ENCODE measurements around the gene BPIFB6.

BPIFB6 gene

DNA sequence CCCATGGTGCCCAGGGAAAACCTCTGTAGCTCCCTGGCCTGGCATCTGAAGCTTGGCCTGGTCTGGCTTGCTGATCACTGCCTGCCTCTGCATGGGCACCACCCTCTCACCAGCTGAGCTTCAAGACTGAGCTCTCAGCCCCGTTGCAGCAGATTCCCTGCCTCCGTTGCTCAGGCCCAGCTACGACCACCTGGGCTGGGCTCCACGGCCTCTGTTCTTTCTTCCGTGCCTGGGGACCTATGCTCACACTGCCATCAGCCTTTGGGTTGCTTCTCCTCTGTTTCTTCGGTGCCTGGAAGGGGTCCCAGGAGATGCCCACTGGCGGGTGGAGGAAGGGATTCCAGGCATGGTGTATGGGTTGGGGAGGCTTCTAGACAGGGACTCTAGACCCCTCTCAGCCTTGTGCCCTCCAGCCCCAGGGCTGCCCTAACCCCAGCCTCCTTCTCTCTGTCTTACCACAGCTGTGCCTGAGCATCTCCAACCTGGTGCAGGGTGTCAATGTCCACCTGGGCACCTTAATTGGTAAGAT is 14.8 kb upstream of the BPIFB6 start:
- no peak for DNase-seq

DNA sequence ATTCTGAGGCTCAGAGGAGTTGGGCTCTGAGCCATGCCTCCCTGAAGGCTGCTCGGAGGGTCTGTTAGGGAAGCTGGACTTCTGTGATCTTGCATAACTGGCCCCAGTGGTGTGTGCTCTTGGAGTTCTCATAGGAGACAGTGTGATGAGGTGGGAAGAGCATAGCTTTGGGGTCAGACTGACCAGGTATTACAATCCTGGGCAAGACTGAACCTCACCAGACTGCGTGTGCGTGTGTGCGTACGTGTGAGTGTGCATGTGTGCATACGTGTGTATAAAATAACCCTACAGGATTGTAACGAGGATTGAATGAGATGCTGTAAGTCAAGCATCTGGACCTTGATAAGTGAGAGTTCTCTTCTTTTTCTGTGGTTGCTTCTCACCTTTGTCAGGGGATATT is 13.9 kb upstream of the BPIFB6 start:
- no peak for DNase-seq

DNA sequence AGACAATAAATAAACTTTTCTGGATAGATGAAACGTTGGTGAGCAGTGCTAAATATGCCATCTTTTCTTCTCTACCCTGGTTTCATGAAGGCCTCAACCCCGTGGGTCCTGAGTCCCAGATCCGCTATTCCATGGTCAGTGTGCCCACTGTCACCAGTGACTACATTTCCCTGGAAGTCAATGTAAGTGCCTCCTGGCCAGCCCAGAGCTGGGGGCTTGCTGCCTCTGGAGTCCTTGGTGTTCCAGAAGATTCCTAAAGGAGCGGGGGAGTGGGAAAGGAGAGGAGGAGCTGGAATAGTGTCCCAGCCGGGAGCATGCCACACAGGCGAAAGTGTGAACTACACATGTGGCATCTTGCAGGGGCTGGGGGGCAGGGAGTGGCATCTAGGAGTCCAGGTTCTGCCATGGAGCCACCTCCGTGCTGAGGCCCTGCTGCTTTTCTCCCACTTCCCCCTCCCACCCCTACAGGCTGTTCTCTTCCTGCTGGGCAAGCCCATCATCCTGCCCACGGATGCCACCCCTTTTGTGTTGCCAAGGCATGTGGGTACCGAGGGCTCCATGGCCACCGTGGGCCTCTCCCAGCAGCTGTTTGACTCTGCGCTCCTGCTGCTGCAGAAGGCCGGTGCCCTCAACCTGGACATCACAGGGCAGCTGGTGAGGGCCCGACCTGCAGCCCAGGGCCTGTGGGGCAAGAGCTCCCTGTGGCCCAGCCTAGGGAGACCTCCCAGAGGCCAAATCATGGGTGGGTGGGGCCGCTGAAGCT is 13.1 kb upstream of the BPIFB6 start:
- DNase-seq: no peak

DNA sequence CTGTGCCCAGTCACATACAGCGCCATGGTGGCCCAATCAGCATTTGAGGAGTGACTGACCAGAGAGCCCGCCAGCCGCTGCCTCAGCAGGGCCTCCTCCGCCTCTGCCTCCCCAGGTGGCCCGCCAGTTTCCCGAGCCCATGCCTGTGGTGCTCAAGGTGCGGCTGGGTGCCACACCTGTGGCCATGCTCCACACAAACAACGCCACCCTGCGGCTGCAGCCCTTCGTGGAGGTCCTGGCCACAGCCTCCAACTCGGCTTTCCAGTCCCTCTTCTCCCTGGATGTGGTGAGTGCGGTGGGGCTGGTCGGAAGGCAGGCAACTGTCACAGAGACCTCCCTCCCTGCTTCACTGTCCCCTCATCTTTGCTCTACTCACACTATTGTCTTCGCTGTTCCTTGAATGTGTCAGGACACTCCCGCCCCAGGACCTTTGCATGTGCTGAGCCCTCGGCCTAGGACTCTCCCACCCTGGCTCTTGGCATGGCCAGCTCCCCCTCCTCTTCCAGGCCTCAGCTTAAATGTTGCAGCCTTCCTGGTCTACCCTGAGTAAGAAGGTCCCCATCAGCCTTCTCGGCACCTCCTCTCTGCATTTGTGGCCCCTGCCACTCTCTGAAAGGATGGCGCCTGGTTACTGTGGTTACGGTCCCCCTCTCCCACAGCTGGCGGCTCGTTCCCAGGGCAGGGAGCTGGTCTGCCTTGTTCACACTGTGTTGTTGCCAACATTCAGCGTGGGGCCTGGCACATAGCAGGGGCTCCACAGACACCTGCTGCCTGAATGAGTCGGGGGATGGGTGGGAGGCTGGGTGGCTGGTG is 11.8 kb upstream of the BPIFB6 start:
- no peak for DNase-seq

DNA sequence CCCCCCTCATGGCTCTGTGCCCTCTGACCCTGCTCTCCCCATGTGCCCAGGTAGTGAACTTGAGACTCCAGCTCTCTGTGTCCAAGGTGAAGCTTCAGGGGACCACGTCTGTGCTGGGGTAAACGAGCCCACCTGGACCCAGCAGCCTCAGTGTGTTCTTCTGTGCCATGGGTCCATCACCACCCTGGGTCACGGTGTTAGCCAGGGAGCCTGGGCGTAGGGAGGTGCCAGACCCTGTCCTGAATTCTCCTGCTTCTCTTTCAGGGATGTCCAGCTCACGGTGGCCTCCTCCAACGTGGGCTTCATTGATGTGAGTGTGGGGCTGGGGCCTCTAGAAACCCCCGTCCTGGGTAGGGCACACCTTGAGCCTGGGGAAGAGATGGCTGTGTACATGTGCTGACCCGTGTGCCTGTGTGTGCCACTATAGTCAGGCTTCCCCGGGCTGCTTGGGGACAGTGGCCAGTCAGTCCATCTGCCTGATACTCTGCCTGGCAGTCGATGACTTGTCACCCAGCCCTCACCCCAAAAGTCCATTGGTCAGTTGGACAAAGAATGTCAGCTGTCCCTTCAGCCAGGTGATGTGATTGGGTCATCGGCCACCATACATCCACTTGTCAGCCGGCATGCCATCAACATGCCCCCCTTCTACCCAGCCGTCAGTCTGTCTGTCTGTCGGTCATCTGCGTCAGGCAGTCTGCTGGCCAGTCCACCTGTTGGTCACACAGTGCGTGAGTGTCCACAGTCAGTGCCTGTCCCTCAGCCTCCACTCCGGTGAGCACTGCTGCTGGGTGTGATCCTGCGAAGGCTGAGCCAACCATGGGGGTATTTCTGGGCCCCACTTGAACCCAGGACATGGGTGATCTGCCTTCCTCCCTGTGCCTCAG is 10.9 kb upstream of the BPIFB6 start:
- no peak for DNase-seq

DNA sequence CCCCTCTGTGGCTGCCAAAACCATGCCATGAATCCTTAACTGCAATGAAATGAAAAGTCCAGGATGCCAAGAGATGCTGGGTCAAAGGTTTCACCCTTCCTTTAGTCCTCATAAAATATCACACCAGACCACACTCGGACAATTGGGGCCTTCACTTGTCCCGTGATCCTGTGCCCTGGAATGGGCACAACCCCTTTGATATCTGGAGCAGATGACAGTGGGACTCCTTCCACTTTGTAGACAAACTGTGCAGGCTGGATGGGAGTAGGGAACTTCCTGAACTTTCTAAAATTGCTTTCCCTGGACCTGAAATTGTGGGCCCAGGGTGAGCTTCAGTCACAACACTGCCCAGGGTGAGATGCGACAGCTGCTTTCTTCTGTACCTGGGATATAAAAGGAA is 9.6 kb upstream of the BPIFB6 start:
- no peak for DNase-seq

DNA sequence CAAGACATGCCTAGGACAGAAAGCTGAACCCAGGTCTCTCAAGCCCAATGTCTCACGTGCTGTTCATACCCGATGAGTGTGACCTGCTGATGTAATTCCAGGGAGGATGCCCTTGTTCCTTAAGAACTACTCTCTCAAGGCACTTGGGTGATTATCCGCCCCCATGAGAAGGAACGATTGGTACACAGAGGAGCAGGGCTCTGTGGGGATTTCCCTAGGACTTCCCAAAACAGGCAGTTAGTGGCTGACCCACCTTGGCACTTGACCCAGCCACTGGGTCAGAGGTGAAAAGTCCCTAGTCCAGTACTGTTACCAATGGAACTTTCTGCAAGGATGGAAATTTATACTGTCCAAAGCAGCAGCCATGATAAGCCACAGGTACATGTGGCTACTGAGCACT is 9.2 kb upstream of the BPIFB6 start:
- no peak for DNase-seq

DNA sequence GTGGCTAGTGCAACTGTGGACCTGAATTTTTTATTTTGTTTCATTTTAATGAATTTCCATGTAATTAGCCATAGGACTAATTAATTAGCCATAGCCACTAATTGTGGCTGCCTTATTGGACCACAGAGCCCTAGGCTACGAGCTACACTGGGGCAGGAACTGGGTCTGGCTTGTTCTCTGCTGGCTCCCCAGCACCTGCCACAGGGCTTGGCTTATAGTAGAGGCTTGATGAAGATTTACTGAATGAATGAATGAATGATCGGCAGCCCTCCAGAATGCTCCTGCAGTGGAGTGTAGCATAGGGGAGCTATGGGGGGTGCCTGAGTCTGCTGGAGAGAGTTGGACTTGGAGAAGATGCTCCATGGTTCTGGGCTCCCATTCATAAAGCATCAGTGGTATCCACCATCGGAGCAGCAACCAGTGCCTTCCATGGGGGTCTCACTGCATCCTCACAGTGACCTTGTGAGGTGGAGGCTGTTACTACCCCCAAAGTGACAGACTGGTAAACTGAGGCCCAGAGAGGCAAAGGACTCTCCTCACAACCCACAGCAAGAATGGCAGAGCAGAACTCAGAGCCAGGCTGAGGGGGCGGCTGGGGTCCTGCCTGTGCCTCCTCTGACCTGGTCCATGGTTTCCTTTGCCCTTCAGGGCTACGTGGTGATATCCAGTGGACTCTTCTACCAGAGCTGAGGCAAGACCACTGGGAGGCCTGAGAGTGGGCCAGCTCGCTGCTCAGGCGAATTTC is 8.6 kb upstream of the BPIFB6 start:
- no peak for DNase-seq

DNA sequence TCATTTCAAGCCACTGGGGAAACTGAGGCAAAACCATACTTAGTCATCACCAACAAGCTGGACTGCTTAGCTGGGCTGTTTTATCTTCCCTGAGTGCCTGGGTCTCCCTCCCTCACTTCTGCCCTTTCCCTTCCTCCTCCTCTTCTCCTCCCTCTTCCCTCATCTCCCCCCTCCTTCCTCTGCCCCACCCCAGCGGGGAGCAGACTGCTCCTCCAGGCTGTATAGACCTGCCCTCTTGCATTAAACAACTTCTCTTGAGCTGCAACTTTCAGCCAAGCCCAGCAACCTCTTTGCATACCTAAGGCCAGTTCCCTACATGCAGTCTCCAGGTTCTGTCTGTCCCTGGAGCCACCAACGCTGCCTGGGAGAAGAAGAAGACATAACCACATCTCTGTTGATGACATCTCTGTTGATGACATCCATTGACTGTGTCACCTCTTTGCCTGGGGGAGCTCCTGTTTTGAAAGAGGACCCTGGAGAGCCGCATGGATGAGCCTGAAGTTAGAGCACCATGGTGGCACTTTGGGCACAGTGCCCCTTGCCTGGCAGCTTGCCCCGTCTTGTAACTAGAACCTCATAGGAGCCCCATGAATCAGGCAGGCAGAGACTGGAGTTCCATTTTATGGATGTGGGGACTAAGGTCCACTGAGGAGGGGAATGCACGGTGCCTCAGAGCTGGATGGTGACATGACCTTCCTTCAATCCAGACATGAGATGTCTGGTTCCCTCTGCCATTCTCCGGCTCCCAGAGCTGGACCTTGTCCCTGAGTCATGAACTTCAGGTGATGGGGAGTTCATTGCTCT is 7.8 kb upstream of the BPIFB6 start:
- DNase-seq: no peak

DNA sequence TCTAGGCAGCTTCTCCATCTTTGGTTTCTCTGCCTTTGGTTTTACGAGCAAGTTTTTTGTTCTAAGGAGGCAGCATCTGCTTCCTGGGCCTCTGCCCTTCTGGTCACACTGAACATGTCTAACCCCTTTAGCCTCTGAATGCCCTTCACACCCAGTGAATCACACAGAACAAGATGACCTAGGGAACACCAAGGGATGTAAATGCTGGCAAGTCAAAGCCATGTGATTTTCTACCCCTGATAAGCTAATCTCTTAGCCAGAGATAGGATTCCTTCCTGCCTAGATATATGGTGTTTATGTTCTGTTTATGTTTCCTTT is 7.2 kb upstream of the BPIFB6 start:
- DNase-seq: no peak

DNA sequence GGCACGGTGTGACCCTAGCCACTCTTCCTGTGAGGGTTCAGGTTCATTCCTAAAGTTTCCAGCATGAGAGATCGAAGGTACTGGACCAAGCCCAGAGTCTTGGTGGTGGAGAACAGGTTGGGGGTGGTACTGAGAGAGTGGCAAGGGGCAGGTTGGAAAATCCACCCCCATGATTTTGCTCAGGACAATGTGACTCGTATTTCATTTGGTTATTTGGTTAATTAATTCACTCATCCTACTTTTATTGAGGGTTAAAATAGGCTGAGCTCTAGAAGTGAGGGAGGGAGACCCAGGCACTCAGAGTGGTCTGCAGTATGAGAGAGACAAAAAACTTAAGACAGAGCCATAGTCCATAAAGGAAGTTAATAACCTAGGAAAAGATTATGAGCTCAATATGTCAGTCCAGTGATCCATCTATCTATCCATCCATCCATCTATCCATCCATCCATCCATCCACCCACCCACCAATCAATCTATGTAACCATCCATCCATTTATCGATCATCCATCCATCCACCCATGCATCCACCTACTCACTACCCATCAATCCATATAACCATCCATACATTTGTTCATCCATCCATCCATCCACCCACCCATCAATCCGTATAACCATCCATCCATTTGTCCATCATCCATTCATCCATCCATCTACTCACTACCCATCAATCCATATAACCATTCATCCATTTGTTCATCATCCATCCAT is 6.7 kb upstream of the BPIFB6 start:
- DNase-seq: no peak

DNA sequence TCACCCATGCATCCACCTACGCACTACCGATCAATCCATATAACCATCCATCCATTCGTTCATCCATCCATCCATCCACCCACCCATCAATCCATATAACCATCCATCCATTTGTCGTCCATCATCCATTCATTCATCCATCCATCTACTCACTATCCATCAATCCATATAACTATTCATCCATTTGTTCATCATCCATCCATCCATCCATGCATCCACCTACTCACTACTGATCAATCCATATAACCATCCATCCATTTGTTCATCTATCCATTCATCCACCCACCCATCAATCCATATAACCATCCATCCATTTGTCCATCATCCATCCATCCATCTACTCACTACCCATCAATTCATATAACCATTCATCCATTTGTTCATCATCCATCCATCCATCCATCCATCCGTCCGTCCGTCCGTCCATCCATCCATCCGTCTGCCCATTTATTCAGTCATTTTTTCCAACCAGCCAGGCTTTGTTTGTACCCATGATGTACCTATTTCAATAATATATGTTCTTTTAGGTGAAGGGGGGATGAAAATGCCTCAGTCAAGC is 6.1 kb upstream of the BPIFB6 start:
- DNase-seq: no peak

DNA sequence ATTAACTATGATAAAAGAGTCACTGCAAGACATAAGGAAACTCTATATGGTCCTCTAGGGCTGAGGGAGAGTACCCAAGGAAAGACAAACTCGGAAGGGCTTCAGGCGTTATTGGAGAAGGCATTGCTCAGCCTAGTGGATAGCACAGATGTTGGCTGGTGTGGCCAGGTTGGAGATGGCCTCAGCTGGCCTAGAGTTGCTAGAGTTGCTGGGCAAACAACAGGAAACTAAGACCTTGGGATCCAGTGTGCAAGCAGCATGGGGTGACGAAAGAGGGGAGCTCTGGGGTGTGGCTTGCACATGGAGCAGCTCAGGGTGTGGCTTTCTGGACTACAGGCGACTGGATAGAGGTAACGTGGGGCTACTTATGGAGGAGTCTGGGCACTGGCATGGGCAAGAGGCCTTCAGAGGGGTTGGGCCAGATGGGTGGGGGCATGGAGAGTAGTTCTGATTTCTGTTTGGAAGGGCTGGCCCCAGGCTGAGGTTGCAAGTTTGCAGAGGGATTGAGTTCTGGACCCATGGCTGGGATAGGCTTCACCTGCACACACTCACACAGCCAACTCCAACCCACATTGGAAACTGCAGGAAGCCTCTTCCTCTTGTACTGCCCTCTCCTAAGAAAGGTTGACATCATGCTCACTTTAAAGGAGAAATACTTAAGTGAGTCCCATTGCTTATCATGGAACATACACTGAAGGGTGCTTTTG is 5.2 kb upstream of the BPIFB6 start:
- DNase-seq: no peak

DNA sequence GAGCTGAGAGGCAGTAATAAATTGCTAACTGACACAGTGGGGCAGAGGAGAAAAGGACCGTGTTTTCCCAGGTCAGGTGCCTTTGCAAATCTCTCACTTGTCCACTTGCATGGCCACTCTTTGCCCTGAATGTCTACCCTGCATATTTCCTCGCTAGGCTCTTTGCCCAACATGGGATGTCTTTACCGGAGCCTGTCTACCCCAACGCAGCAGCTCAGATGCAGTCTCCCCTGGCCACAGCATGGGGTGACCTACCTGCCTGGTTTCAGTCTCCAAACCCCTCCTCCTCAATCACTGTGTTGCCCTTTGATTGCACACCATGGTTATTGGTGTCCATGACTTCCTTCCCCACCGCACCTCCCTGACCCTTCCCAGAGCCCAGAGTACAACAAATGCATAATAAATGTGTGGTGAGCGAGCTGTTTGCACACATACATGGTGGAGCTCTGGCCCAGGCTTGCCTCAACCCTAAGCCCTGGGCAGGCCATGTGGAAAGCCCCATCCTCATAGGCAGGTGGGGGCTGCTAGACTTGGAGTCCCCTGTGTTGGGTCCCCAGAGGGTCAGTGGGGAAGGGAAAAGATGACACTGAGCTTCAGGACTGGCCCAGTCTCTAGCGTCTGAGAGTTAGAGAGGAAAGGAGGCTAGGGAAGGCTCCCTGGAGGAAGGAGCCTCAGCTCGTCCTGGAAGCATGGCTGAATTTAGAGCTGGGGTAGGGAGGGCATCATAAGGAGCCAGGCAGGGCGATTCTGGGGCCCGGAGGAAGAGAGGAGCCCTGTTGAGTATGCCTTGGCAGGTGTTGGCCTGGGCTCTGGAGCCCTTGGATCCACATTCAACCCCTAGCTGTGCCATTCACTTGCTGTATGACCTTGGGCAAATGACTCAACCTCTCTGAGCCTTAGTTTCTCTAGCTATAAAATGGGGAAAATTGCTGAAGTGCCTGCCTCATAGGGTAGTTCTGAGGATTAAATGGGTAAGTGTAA is 4.4 kb upstream of the BPIFB6 start:
- no peak for DNase-seq

DNA sequence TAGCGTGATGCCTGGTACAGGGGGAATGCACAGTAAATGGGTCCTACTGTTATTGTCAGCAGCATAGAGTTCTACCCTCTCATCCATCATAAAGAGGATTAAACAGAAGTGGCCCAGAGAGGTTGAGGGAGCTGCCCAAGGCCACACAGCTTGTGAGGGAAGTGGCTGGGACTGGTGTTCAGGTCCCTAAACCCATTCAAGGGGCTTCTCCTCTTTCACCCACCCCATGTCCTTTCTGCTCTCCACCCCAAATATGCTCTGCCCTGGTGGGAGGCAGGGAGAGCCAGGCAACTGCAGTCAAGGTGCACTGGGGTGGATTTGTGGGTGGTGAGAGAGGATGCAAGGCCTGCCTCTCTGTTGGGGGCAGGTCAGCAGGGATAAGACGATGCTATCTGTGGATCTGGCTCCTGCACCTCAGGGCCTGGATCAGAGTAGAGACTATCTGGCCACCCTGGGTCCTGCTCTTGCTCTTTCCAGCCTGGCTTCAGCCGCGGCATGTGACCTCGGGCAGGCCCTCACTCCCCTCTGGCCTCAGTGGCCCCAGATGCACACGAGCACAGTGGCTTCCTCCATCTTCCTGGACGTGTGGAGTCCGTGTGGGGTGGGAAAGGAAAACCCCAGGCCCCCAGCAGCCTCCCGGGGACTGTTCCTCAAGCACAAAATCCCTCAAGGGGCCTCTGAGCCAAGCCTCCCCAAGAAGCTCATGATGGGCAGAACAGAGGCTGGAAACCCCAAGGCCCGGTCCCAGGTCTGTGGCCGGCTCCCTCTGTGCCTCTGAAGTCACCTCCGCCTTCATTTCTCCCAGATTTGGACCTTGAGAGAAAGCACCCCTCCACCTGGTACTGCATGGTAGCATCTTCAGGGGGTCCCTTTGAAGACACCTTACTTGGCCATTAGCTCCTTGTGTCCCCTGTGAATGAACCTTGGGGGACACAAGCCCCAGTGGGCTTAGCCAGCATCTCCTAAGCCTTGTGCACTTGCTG is 3.4 kb upstream of the BPIFB6 start:
- no peak for DNase-seq

DNA sequence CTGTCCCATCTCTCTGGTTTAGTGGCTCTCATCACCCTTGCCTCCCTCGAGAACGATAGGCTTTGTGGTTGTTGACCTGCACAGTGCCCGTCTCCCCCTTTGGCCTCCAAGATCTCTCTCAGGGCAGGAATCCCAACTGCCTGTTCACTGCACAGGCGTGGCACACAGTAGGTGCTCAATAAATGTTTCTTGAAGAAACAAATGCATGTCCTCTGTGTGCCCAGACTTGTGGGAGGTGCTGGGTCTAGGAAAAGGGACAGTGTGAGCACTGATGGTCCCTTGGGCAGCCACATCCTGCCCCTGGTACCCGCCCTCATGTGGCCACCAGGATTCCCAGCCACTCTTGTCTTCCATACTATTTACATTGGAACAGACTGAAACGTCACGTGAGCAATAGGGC is 2.6 kb upstream of the BPIFB6 start:
- no peak for DNase-seq

DNA sequence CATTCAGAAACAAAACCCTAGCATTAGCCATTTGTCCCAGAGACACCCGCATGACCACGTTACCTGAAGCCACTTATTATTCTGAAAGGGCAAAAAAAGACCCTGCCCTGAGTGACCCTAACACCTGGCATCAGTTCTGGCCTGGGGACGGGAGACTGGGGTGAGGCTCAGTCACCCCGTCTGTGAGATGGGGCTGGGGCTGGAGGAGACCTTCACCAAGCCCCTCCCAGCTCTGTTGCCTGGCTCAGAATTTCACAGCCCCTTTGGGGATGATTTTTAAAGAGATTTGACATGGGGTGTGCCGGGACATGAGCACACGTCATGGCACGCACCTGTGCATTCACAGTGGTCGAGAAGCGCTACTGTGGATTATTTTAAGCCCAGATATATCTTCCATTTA is 1.4 kb upstream of the BPIFB6 start:
- DNase-seq: no peak

DNA sequence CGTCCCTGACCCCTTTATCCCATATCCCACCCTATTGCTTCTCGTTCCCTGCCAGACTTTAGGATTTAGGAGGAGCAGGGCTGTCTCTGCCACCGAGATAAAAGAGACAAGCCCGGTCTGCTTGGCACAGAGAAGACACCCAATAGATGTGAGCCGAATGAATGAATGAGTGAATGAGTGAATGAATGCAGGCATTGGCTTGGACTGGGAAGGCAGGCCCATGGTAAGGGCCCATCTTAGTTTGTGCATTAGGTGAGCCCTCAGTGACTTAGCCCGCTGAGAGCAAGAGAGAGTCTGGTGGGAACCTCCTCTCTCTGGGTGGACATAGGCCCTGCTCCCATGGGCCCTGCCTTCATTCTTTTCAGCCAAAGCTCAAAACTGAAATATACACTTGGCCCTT is 879 bp upstream of the BPIFB6 start:
- no peak for DNase-seq
